HCT116 (cell line): ENCODE measurements around the gene PMS1. TPM values are rescaled to one million over a fixed set of nuclear protein-coding genes. Genes with fewer than 3 reads are reported as not detected.

Experiments
- ATAC-seq: fragments of 200-7000 bp; cut with Tn5 transposase; 2 replicates; pipeline ENCODE4 v1.9.1; 2020; ENCODE audit warnings: mild to moderate bottlenecking, moderate library complexity
- BruUV-seq: library from RNA; stranded (reverse); fragments of 400-500 nt; replicated peaks from 2 replicates; lab custom pipeline; 2021; lab: Mats Ljungman, UMichigan
- CTCF ChIA-PET: fragments of 300-600 bp; sonication (Branson Sonifier 250); formaldehyde crosslinking; loops from one replicate; lab custom pipeline; 2021; ENCODE audit warnings: antibody characterized with exemption; lab: Charles Lee
- POLR2A ChIA-PET: fragments of 300-600, 350-600 bp; sonication (Branson Sonifier 250); formaldehyde crosslinking; loops from one replicate; lab custom pipeline; 2021; ENCODE audit warnings: antibody characterized with exemption; lab: Charles Lee
- RAD21 ChIA-PET, 2 experiments: fragments of 300-600 bp; sonication (Branson Sonifier 250); formaldehyde crosslinking; loops; one replicate each; lab custom pipeline; 2023; ENCODE audit warnings: low total read pairs in 2 of 2; ENCODE audit not compliant: uncharacterized antibody in 2 of 2, unreplicated experiment in 2 of 2, low non-redundant PET in 1 of 2; lab: Charles Lee
- DNase-seq: peaks from one replicate; pipeline ENCODE4 v3.0.0-alpha.2; 2010; ENCODE audit warnings: low read depth, low spot score
- H2AFZ ChIP-seq: fragments of 200-600 bp; shearing (Covaris generic), sonication (generic); 2 replicates; pipeline ENCODE4 v1.6.1; 2017; ENCODE audit warnings: low read depth, mixed run types, mixed read lengths, antibody characterized with exemption, low read length; ENCODE audit not compliant: poor library complexity, severe bottlenecking
- H3K27ac ChIP-seq: 2 replicates; pipeline ENCODE4 v1.5.1; 2012; ENCODE audit warnings: low read depth, low read length
- H3K27me3 ChIP-seq: fragments of 200-600 bp; sonication (generic); 2 replicates; pipeline ENCODE4 v1.6.1; 2016; ENCODE audit warnings: mixed run types, low read length, mixed read lengths; ENCODE audit not compliant: insufficient read depth
- H3K36me3 ChIP-seq, 2 experiments: fragments of 200-500 bp in 1 of 2; fragments of 200-600 bp in 1 of 2; sonication (Bioruptor generic) in 1 of 2; sonication (generic) in 1 of 2; 2 replicates each; pipeline versions ENCODE4 v1.5.1 to v1.6.1; 2014 to 2016; ENCODE audit warnings: low read length in 2 of 2, inconsistent platforms in 1 of 2, mixed read lengths in 1 of 2, mixed run types in 1 of 2; ENCODE audit not compliant: insufficient read depth in 2 of 2, control insufficient read depth in 1 of 2
- H3K4me1 ChIP-seq, 2 experiments: fragments of 200-600 bp in 1 of 2; sonication (generic) in 1 of 2; 2 replicates each; pipeline versions ENCODE4 v1.5.1 to v1.6.1; 2012 to 2017; ENCODE audit warnings: low read length in 2 of 2, inconsistent platforms in 1 of 2, mild to moderate bottlenecking in 1 of 2, mixed read lengths in 1 of 2, mixed run types in 1 of 2, moderate library complexity in 1 of 2; ENCODE audit not compliant: insufficient read depth in 2 of 2, control insufficient read depth in 1 of 2
- H3K4me2 ChIP-seq: fragments of 200-600 bp; sonication (generic); 2 replicates; pipeline ENCODE4 v1.6.1; 2017; ENCODE audit warnings: mixed run types, low read length, mixed read lengths
- H3K4me3 ChIP-seq, 2 experiments: fragments of 200-600 bp in 1 of 2; sonication (generic) in 1 of 2; replicated peaks in 1 of 2; 2 replicates each; pipeline ENCODE4 v1.5.1; 2011 to 2016; ENCODE audit warnings: low read length in 2 of 2, control low read depth in 1 of 2, low read depth in 1 of 2, mild to moderate bottlenecking in 1 of 2, mixed read lengths in 1 of 2, mixed run types in 1 of 2
- H3K79me2 ChIP-seq: fragments of 200-600 bp; sonication (generic); 2 replicates; pipeline ENCODE4 v1.6.1; 2017; ENCODE audit warnings: mild to moderate bottlenecking, mixed run types, low read length, moderate library complexity, mixed read lengths; ENCODE audit not compliant: insufficient read depth
- H3K9ac ChIP-seq: fragments of 200-600 bp; sonication (generic); 2 replicates; pipeline ENCODE4 v1.6.1; 2016; ENCODE audit warnings: low read length, mixed read lengths
- H3K9me2 ChIP-seq: fragments of 200-600 bp; sonication (generic), shearing (Covaris generic); 2 replicates; pipeline ENCODE4 v1.6.1; 2017; ENCODE audit warnings: mixed run types, mild to moderate bottlenecking, moderate library complexity; ENCODE audit not compliant: insufficient read depth
- H3K9me3 ChIP-seq, 2 experiments: fragments of 200-500 bp in 1 of 2; fragments of 200-600 bp in 1 of 2; sonication (Bioruptor generic) in 1 of 2; sonication (generic) in 1 of 2; 2 replicates each; pipeline ENCODE4 v1.6.1; 2014 to 2017; ENCODE audit warnings: low read length in 2 of 2, mixed read lengths in 2 of 2, inconsistent platforms in 1 of 2, low read depth in 1 of 2, mild to moderate bottlenecking in 1 of 2, mixed run types in 1 of 2, moderate library complexity in 1 of 2; ENCODE audit not compliant: control insufficient read depth in 1 of 2, insufficient read depth in 1 of 2
- H4K20me1 ChIP-seq: fragments of 200-600 bp; sonication (generic), shearing (Covaris generic); 2 replicates; pipeline ENCODE4 v1.6.1; 2017; ENCODE audit warnings: mixed run types, mild to moderate bottlenecking, moderate library complexity; ENCODE audit not compliant: insufficient read depth
- EGR1 ChIP-seq: IDR thresholded peaks from 2 replicates; pipeline ENCODE4 v1.6.1; 2012; ENCODE audit warnings: low read depth
- ELF1 ChIP-seq: IDR thresholded peaks from 2 replicates; pipeline ENCODE4 v1.6.1; 2012; ENCODE audit warnings: low read depth, borderline replicate concordance
- POLR2A ChIP-seq: IDR thresholded peaks from 2 replicates; pipeline ENCODE4 v1.7.0; 2011; ENCODE audit warnings: borderline replicate concordance; ENCODE audit not compliant: insufficient read depth, insufficient read length; ENCODE audit errors: extremely low read depth
- RAD21 ChIP-seq: IDR thresholded peaks from 2 replicates; pipeline ENCODE4 v1.6.1; 2012; ENCODE audit warnings: low read depth, mild to moderate bottlenecking
- REST ChIP-seq: IDR thresholded peaks from 2 replicates; pipeline ENCODE4 v1.6.1; 2012; ENCODE audit warnings: low read depth
- SIN3A ChIP-seq: IDR thresholded peaks from 2 replicates; pipeline ENCODE4 v1.6.1; 2012; ENCODE audit warnings: low read depth
- SP1 ChIP-seq: IDR thresholded peaks from 2 replicates; pipeline ENCODE4 v1.6.1; 2012; ENCODE audit warnings: low read depth
- YY1 ChIP-seq: IDR thresholded peaks from 2 replicates; pipeline ENCODE4 v1.6.1; 2011; ENCODE audit warnings: low read length, low read depth, moderate library complexity, mild to moderate bottlenecking; ENCODE audit not compliant: insufficient replicate concordance; ENCODE audit errors: extremely low read depth
- ZFX ChIP-seq: fragments of 450-650 bp; IDR thresholded peaks from 2 replicates; pipeline ENCODE4 v1.6.1; 2017
- intact Hi-C: fragments of 100-400 bp; cut with micrococcal nuclease; formaldehyde crosslinking; loops from 2 replicates; pipeline ENCODE4 v1.10.0; 2022
- total RNA-seq: library from RNA; stranded (reverse); gene quantifications from one replicate; pipeline ENCODE4 v1.2.1, GENCODE V29; 2021; ENCODE audit not compliant: unreplicated experiment
- TF ChIP-seq, protein P1 (sequence below): IDR thresholded peaks from 2 replicates; pipeline ENCODE4 v1.6.1; 2012

Gene PMS1
- total RNA-seq, 1 experiment from 2014 or later, result 53.2 TPM

DNA sequence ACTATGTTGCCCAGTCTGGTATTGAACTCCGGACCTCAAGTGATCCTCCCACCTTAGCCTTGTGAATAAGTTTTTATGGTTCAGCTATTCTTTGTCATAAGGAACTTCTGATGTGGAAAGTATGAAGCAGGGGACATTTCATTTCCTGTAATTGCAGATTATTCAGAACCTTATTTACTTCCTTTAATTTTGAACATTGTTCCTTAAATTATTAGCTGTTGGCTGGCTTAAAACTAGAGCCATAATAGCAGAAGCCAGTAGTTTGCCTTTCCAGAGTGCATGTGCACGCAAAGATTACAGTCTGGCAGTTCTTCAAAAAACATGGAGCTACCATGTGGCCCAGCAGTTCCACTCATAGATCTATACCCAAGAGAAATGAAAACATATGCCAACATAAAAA, 53.1 kb downstream of the PMS1 start (continued):
- TF ChIP-seq REST (no peak), YY1 (no peak)

DNA sequence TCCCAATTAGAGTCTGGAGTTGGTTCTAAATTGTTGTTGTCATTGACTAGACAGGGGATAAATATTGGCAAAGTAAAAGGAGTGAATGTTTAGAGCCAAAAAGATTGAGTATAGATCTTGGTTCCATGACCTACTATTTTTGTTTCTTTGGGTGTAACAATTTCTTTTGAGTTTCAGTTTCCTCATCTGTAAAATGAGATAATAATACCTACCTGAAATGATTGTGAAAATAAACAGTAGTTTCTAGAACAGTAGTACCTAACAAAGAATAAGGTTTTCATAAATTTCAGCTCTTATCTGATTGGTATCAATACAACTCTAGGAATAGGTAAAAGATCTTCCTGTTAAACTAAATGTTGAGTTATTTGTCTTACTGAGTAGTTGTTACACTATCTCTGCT, 56.8 kb downstream of the PMS1 start:
- RAD21 ChIA-PET, result no interaction called here
- H2AFZ ChIP-seq, result no peak overlapping the region
- H3K27ac ChIP-seq, result no peak overlapping the region
- H3K4me2 ChIP-seq, result no peak overlapping the region
- no TSS peak for BruUV-seq
- no peaks in the 10 kb centered on the region for H3K9me2 ChIP-seq
- intact Hi-C loops, result no loop called here
- H3K36me3 ChIP-seq, result no peaks in the 10 kb centered on the region; a peak in 1 of 4 replicates
- H3K9me3 ChIP-seq, result no peaks in the 10 kb centered on the region
- CTCF ChIA-PET, result no interaction called here
- ATAC-seq (no peak), DNase-seq (no peak)
- TF ChIP-seq POLR2A, result no peak
- TF ChIP-seq, protein P1, sequence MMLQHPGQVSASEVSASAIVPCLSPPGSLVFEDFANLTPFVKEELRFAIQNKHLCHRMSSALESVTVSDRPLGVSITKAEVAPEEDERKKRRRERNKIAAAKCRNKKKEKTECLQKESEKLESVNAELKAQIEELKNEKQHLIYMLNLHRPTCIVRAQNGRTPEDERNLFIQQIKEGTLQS, result no peak
- TF ChIP-seq RAD21, result no peak
- no peak for TF ChIP-seq ZFX
- no peak for TF ChIP-seq ELF1
- TF ChIP-seq EGR1, result no peak
- no peak for TF ChIP-seq SP1
- TF ChIP-seq YY1, result no peak
- no peak for TF ChIP-seq SIN3A
- no peaks in the 10 kb centered on the region for H4K20me1 ChIP-seq
- no peaks in the 10 kb centered on the region for H3K27me3 ChIP-seq
- H3K4me3 ChIP-seq, result no peak overlapping the region
- no peak overlapping the region for H3K9ac ChIP-seq
- H3K4me1 ChIP-seq, result peaks cover 26% of the 10 kb centered on the region in 2 experiments; a peak in 3 of 4 replicates
- POLR2A ChIA-PET, result no interaction called here
- H3K79me2 ChIP-seq, result peaks cover 8% of the 10 kb centered on the region; the same call in 1 of the 2 replicates
